Erythroblast (primary cell): ENCODE measurements around the gene FAM13A.

Experiments
- GATA1 ChIP-seq: IDR thresholded peaks from 2 replicates; pipeline ENCODE4 v1.6.1; 2011; ENCODE audit warnings: low read depth, mild to moderate bottlenecking, control low read depth, low read length, moderate library complexity
- POLR2A ChIP-seq: IDR thresholded peaks from 2 replicates; pipeline ENCODE4 v1.6.1; 2011; ENCODE audit warnings: mild to moderate bottlenecking, low read length

DNA sequence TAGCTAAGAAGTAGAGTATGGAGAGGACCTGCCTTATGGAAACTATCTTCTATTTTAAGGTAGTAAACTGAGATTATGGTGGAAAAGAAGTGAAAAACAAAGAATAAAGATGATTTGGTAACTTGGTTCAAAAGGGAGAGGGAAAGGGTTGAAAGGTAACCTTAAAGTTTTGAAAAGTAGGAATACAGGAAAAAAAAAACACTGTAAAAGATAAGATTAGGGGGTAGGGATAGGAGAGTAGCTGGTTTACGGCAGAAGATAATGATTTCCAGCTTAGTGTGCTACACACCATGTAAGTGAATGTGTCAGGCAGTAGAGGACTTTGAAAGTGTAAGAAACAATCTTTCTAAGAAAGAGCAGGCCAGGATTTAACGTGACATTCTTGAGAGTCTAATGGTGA is 35.3 kb downstream of the FAM13A start:
- TF ChIP-seq POLR2A (no peak), GATA1 (no peak)
